Ovary (tissue), 9 donors: Measurements from ENCODE around the gene ABHD17B. TPM values are rescaled to one million over a fixed set of nuclear protein-coding genes. Genes with fewer than 3 reads are reported as not detected.

ENCODE experiments used
- DNase-seq, 5 donors: peaks; one replicate each; pipeline ENCODE4 v3.0.0-alpha.2; 2019 to 2020
- H3K27ac ChIP-seq, 2 donors: fragments of 200-600 bp; one replicate each; pipeline versions ENCODE4 v1.5.1 to v1.8.0; 2019 to 2022
- H3K27me3 ChIP-seq: fragments of 200-600 bp; one replicate; pipeline ENCODE4 v1.8.0; 2022
- H3K36me3 ChIP-seq: fragments of 200-600 bp; sonication (generic); one replicate; pipeline ENCODE4 v1.5.1; 2019
- H3K4me1 ChIP-seq: one replicate; pipeline ENCODE4 v1.8.1; 2013; ENCODE audit warnings: mild to moderate bottlenecking, moderate library complexity; ENCODE audit not compliant: insufficient read depth
- H3K4me3 ChIP-seq: fragments of 200-600 bp; sonication (generic); one replicate; pipeline ENCODE4 v1.5.1; 2017
- H3K9me3 ChIP-seq, 2 donors: fragments of 200-600 bp in 1 of 2; sonication (generic) in 1 of 2; one replicate each; pipeline versions ENCODE4 v1.5.1 to v1.8.1; 2013 to 2019; ENCODE audit warnings: mild to moderate bottlenecking in 1 of 2, moderate library complexity in 1 of 2
- CTCF ChIP-seq, 3 donors: fragments of 450-650 bp in 2 of 3; fragments of 200-600 bp in 1 of 3; IDR thresholded peaks; one replicate each; pipeline versions ENCODE4 v1.5.1 to v1.8.0; 2016 to 2022; ENCODE audit warnings: antibody characterized with exemption in 3 of 3, mild to moderate bottlenecking in 1 of 3
- EP300 ChIP-seq: sonication (generic); formaldehyde crosslinking; IDR thresholded peaks from one replicate; pipeline ENCODE4 v1.6.1; 2017; ENCODE audit warnings: antibody characterized with exemption
- POLR2A ChIP-seq: fragments of 450-650 bp; IDR thresholded peaks from one replicate; pipeline ENCODE4 v1.6.1; 2017; ENCODE audit warnings: antibody characterized with exemption, mild to moderate bottlenecking, moderate library complexity
- WGBS, 3 donors: extraction: QIAGEN DNeasy Blood & Tissue Kit in 1 of 3; methylation state at CpG; one replicate each; pipeline versions ENCODE4 v1.1.5 to v1.1.7; 2013 to 2017; 5-methylcytosine and 5-hydroxymethylcytosine counted together
- intact Hi-C, 4 donors: fragments of 100-400 bp; cut with DNase I; formaldehyde crosslinking; loops; one replicate each; pipeline versions ENCODE4 v1.11.0 to v1.15.1; 2022 to 2023
- polyA plus RNA-seq, 2 donors: library from polyadenylated mRNA; stranded (reverse); fragments of 200-250 nt in 1 of 2; fragments of 350-450 nt in 1 of 2; fragmentation: Illumina TruSeq in 1 of 2; extraction: RNeasy Lipid Tissue Mini Kit (QIAGEN cat#74804) in 1 of 2; gene quantifications; one replicate each; pipeline ENCODE4 v1.2.3, GENCODE V29; 2013 to 2014
- total RNA-seq, 7 donors: library from RNA; depleted of rRNA in 2 of 7; stranded (reverse); fragments of >200 nt in 2 of 7; fragmentation: NEBNext Ultra II Directional in 3 of 7; extraction: Animal tissue kit (Norgen Biotek cat#: 25700) in 3 of 7; gene quantifications; one replicate each; pipeline versions ENCODE4 v1.1.0 to v1.2.4, GENCODE V29; 2016 to 2023
- donor health status: DM: no; HTN: no; CAD: no; lungs with moderate emphysema.
- donor health status: DM: no; HTN: no; CAD: no.
- donor health status: Bipolar disorder and iron deficiency.
- donor health status: DM: yes; HTN: yes; CAD: no.
- donor health status: DM: no; HTN: no; CAD: no.
- donor health status: DM: yes; HTN: yes; CAD: no.

The ABHD17B gene
- total and polyA plus RNA-seq, 9 donors: 9.8 to 17.8 (median 14.8) TPM

GRCh38 chr9:71928806-71929205 is 17.8 kb upstream of the ABHD17B start:
- Histone ChIP-seq H3K27ac (no peak overlapping the region), H3K27me3 (no peaks in the 10 kb centered on the region), H3K4me3 (no peak overlapping the region), H3K9me3 (no peaks in the 10 kb centered on the region), H3K4me1 (no peaks in the 10 kb centered on the region), H3K36me3 (no peaks in the 10 kb centered on the region)
- intact Hi-C loops: no loop called here
- WGBS, 3 donors: 95 to 99% (median 97%) methylated on average over 2 of the region's 2 CpGs
- DNase-seq: no peak
- TF ChIP-seq EP300 (no peak), CTCF (IDR thresholded peaks at IDR 0.05) (no peak), POLR2A (no peak)

- no peak for DNase-seq
- TF ChIP-seq POLR2A (no peak), EP300 (no peak), CTCF (IDR thresholded peaks at IDR 0.05) (no peak)
- no peaks in the 10 kb centered on the region for H3K9me3 ChIP-seq
These were observed 17.4 kb upstream of the ABHD17B start for GRCh38 chr9:71928376-71928775.

GRCh38 chr9:71925834-71926233 is 14.8 kb upstream of the ABHD17B start:
- intact Hi-C loops: no loop called here
- no peak for DNase-seq
- H3K27ac ChIP-seq: no peak overlapping the region
- no peaks in the 10 kb centered on the region for H3K4me1 ChIP-seq
- H3K27me3 ChIP-seq: no peaks in the 10 kb centered on the region
- TF ChIP-seq EP300: no peak
- no peak for TF ChIP-seq POLR2A
- TF ChIP-seq CTCF (IDR thresholded peaks at IDR 0.05): no peak
- no peaks in the 10 kb centered on the region for H3K36me3 ChIP-seq
- H3K4me3 ChIP-seq: no peak overlapping the region
- H3K9me3 ChIP-seq: no peaks in the 10 kb centered on the region

More at GRCh38 chr9:71928376-71928775, 17.4 kb upstream of the ABHD17B start:
- no peak overlapping the region for H3K4me3 ChIP-seq
- no peaks in the 10 kb centered on the region for H3K36me3 ChIP-seq
- H3K27me3 ChIP-seq: no peaks in the 10 kb centered on the region
- WGBS, 3 donors: 100% methylated on average over 1 of the region's 1 CpG
- intact Hi-C loops: no loop called here
- no peak overlapping the region for H3K27ac ChIP-seq
- no peaks in the 10 kb centered on the region for H3K4me1 ChIP-seq

- H3K9me3 ChIP-seq: no peaks in the 10 kb centered on the region
- no peak overlapping the region for H3K27ac ChIP-seq
- intact Hi-C loops: no loop called here
These were observed 13.6 kb upstream of the ABHD17B start for GRCh38 chr9:71924576-71924975.

GRCh38 chr9:71921190-71921814 is 10.3 kb upstream of the ABHD17B start:
- no peak for DNase-seq
- Histone ChIP-seq H3K4me3 (no peak overlapping the region), H3K27ac (no peak overlapping the region), H3K9me3 (no peaks in the 10 kb centered on the region), H3K4me1 (no peaks in the 10 kb centered on the region), H3K27me3 (no peaks in the 10 kb centered on the region), H3K36me3 (no peaks in the 10 kb centered on the region)
- intact Hi-C loops: no loop called here
- no peak for TF ChIP-seq EP300
- no peak for TF ChIP-seq CTCF (IDR thresholded peaks at IDR 0.05)

More at GRCh38 chr9:71924576-71924975, 13.6 kb upstream of the ABHD17B start:
- no peak for TF ChIP-seq EP300
- Histone ChIP-seq H3K36me3 (no peaks in the 10 kb centered on the region), H3K4me3 (no peak overlapping the region), H3K27me3 (no peaks in the 10 kb centered on the region), H3K4me1 (no peaks in the 10 kb centered on the region)
- DNase-seq: no peak
